Inflammatory macrophage treated with lipopolysaccharide for 4 hours (primary cell): Measurements from ENCODE around the gene DSTN.

ENCODE experiments used
- DNase-seq: peaks from one replicate; pipeline ENCODE4 v3.0.0-alpha.2; 2020

Gene DSTN

GRCh38 chr20:17555106-17555505 is 14.8 kb upstream of the DSTN start:
- DNase-seq = no peak

- no peak for DNase-seq
Observed at GRCh38 chr20:17556837-17557674, 12.8 kb upstream of the DSTN start.

- no peak for DNase-seq
Observed at GRCh38 chr20:17557675-17558006, 12.2 kb upstream of the DSTN start.

- DNase-seq = peak; percentile 76
Observed at GRCh38 chr20:17558154-17558940, 11.5 kb upstream of the DSTN start.

GRCh38 chr20:17558941-17559304 is 11.0 kb upstream of the DSTN start:
- DNase-seq = no peak

GRCh38 chr20:17559338-17559737 is 10.5 kb upstream of the DSTN start:
- no peak for DNase-seq

- no peak for DNase-seq
Observed at GRCh38 chr20:17560344-17561074, 9.4 kb upstream of the DSTN start.

GRCh38 chr20:17562804-17563305 is 7.0 kb upstream of the DSTN start:
- peak; percentile 11 for DNase-seq

GRCh38 chr20:17565169-17565845 is 4.6 kb upstream of the DSTN start:
- no peak for DNase-seq

GRCh38 chr20:17566345-17566744 is 3.5 kb upstream of the DSTN start:
- DNase-seq = no peak

- no peak for DNase-seq
Observed at GRCh38 chr20:17568045-17568788, 1.7 kb upstream of the DSTN start.

- peak; percentile 22 for DNase-seq
Observed at GRCh38 chr20:17568972-17569521, 828 bp upstream of the DSTN start.

- peak; percentile 39 for DNase-seq
Observed at GRCh38 chr20:17570347-17571152, 675 bp downstream of the DSTN start.

- DNase-seq = peak; percentile 21
Observed at GRCh38 chr20:17571153-17571527, 1.3 kb downstream of the DSTN start.

- DNase-seq = no peak
Observed at GRCh38 chr20:17572034-17572638, 2.3 kb downstream of the DSTN start.

- no peak for DNase-seq
Observed at GRCh38 chr20:17573463-17573862, 3.6 kb downstream of the DSTN start.

GRCh38 chr20:17576215-17576614 is 6.3 kb downstream of the DSTN start:
- DNase-seq = no peak

- no peak for DNase-seq
Observed at GRCh38 chr20:17579369-17580039, 9.6 kb downstream of the DSTN start.

- no peak for DNase-seq
Observed at GRCh38 chr20:17580895-17581294, 11.0 kb downstream of the DSTN start.

- no peak for DNase-seq
Observed at GRCh38 chr20:17583126-17583525, 13.3 kb downstream of the DSTN start.
